Mesothelial cell of epicardium (in vitro differentiated cells): ENCODE data around the gene SLX4IP. TPM values are rescaled to one million over a fixed set of nuclear protein-coding genes. Genes with fewer than 3 reads are reported as not detected.

ENCODE experiments used
- DNase-seq, 2 experiments: peaks; one replicate each; pipeline ENCODE4 v3.0.0; 2021; ENCODE audit warnings: low spot score in 2 of 2; ENCODE audit not compliant: unreplicated experiment in 2 of 2
- H3K27ac Mint-ChIP-seq: 2 replicates; pipeline ENCODE4 v1.8.0; 2021; ENCODE audit warnings: mixed read lengths
- H3K27me3 Mint-ChIP-seq: 2 replicates; pipeline ENCODE4 v1.8.0; 2021; ENCODE audit warnings: low read depth, mixed read lengths
- H3K36me3 Mint-ChIP-seq: 2 replicates; pipeline ENCODE4 v1.8.0; 2021; ENCODE audit warnings: mixed read lengths
- H3K4me1 Mint-ChIP-seq: 2 replicates; pipeline ENCODE4 v1.8.0; 2021; ENCODE audit warnings: mixed read lengths
- H3K4me3 Mint-ChIP-seq: 2 replicates; pipeline ENCODE4 v1.8.0; 2021; ENCODE audit warnings: mild to moderate bottlenecking, moderate library complexity, mixed read lengths
- H3K9me3 Mint-ChIP-seq: 2 replicates; pipeline ENCODE4 v1.8.0; 2021; ENCODE audit warnings: mixed read lengths
- total RNA-seq: library from RNA; stranded (reverse); gene quantifications from 3 replicates; pipeline ENCODE4 v1.2.1, GENCODE V29; 2021
- TF ChIP-seq, protein P1 (sequence below): fragments of 200-600 bp; sonication (generic); IDR thresholded peaks from one replicate; pipeline ENCODE4 v1.5.0; 2021; ENCODE audit warnings: antibody characterized with exemption; ENCODE audit not compliant: unreplicated experiment

The SLX4IP gene
- total RNA-seq, 1 donor from 2014 or later = 10.4 TPM

DNA sequence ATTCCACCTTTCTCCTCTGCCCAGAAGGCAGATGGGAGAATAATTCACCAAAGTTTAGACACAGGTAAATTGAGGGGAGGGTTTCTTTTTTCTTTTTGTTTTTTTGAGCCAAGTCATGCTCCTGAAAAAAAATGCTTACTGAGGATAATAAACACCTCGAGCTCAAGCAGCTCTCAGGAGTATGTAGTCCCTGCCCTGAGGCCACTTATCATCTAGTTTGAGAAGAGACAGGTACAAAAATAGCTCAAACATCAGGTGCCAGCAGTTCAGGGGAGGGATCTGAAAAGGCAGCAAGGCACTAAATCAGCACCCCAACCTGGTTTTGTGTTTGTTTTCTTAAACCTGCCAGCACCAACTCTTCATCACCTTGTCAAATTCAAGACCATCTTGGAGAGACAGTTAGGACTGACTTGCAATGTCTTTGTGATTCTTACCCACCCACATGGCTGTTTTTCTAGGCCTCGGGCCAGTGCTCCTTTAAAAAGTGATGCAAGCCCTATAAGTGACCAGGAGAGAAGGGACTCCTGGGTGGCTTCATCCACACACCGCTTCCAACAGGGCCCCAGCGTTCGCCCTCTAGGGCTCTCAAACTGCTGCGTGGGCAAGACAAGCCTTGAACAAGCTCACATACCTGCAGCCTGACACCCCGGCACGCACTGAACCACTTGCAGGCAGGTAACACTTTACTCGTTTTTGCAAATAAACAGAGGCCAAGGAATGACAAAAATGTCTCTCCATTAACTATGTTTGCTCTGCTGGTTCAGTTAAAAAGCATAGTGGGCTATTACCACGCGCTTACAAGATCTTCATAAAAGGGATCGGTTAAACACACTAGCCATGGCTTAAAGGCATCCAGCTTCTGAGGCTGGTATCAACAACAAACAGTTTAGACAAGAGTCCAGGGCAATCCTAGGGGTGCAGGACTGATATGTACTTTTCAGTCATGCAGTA, 224.8 kb downstream of the SLX4IP start:
- no peaks in the 10 kb centered on the region for H3K27me3 Mint-ChIP-seq
- H3K27ac Mint-ChIP-seq = peak overlapping the region; percentile 86
- H3K4me3 Mint-ChIP-seq = no peak overlapping the region
- no peaks in the 10 kb centered on the region for H3K9me3 Mint-ChIP-seq
- TF ChIP-seq, protein P1, sequence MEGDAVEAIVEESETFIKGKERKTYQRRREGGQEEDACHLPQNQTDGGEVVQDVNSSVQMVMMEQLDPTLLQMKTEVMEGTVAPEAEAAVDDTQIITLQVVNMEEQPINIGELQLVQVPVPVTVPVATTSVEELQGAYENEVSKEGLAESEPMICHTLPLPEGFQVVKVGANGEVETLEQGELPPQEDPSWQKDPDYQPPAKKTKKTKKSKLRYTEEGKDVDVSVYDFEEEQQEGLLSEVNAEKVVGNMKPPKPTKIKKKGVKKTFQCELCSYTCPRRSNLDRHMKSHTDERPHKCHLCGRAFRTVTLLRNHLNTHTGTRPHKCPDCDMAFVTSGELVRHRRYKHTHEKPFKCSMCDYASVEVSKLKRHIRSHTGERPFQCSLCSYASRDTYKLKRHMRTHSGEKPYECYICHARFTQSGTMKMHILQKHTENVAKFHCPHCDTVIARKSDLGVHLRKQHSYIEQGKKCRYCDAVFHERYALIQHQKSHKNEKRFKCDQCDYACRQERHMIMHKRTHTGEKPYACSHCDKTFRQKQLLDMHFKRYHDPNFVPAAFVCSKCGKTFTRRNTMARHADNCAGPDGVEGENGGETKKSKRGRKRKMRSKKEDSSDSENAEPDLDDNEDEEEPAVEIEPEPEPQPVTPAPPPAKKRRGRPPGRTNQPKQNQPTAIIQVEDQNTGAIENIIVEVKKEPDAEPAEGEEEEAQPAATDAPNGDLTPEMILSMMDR = no peak
- H3K36me3 Mint-ChIP-seq = peaks cover 50% of the 10 kb centered on the region
- peaks cover 73% of the 10 kb centered on the region for H3K4me1 Mint-ChIP-seq
- peak in 1 of 2 experiments; percentile 39 for DNase-seq

DNA sequence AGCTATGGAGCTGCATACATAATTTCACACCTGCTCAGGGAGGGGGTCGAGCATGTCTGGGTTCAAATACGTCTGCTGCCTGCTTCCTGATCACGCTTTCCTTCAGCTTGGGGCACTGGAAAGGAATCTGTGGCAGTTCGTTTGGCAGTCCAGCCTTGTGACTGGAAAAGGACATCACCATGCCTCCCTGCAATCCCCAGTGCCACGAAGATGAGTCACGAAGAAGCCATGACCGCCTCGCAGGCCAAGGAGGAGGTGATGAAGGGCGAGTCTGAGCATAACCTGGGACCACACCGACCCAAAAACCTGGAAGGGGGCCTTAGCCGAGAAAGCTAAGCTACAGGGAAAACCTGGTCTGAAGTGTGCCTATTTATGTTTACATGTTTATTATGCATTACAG, 225.6 kb downstream of the SLX4IP start:
- Mint-ChIP-seq H3K4me3 (no peak overlapping the region), H3K27ac (peak overlapping the region; percentile 86), H3K4me1 (peaks cover 73% of the 10 kb centered on the region), H3K36me3 (peaks cover 50% of the 10 kb centered on the region), H3K9me3 (no peaks in the 10 kb centered on the region), H3K27me3 (no peaks in the 10 kb centered on the region)
- peak in 1 of 2 experiments; percentile 29 for DNase-seq
- TF ChIP-seq, protein P1 = no peak

GRCh38 chr20:10661261-10661660, 226.2 kb downstream of the SLX4IP start:
- H3K27me3 Mint-ChIP-seq = no peaks in the 10 kb centered on the region
- TF ChIP-seq, protein P1 = no peak
- H3K36me3 Mint-ChIP-seq = peaks cover 50% of the 10 kb centered on the region
- peak in 1 of 2 experiments; percentile 21 for DNase-seq
- no peak overlapping the region for H3K4me3 Mint-ChIP-seq
- H3K9me3 Mint-ChIP-seq = no peaks in the 10 kb centered on the region
- H3K4me1 Mint-ChIP-seq = peaks cover 73% of the 10 kb centered on the region
- H3K27ac Mint-ChIP-seq = no peak overlapping the region

DNA sequence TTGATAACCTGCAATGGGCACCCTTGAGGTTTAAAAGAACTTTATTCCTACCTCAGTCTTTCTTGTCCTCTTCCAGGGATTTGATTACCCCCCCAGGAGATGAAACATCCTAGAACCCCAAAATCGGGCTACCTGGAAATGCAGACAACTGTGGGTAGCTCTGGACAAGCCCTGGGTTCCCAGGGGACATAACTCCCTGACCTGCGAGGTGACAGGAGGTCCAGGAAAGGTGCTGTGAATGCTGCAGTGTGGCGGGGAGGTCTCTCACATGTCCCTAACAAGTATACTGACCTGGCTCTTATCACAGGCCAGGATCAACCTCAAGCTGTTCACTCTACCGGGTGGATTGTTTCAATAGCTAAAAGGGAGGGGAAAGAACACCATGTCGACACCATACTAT, 227.0 kb downstream of the SLX4IP start:
- DNase-seq = peak in 1 of 2 experiments; percentile 14

GRCh38 chr20:10662661-10663458, 227.8 kb downstream of the SLX4IP start:
- no peaks in the 10 kb centered on the region for H3K27me3 Mint-ChIP-seq
- no peak for DNase-seq
- H3K9me3 Mint-ChIP-seq = no peaks in the 10 kb centered on the region
- TF ChIP-seq, protein P1 = no peak
- peak overlapping the region; percentile 2 for H3K4me3 Mint-ChIP-seq
- peaks cover 72% of the 10 kb centered on the region for H3K4me1 Mint-ChIP-seq
- peak overlapping the region; percentile 94 for H3K27ac Mint-ChIP-seq
- H3K36me3 Mint-ChIP-seq = peaks cover 47% of the 10 kb centered on the region

More for the DNA sequence above, 227.0 kb downstream of the SLX4IP start:
- Mint-ChIP-seq H3K27me3 (no peaks in the 10 kb centered on the region), H3K4me3 (no peak overlapping the region), H3K9me3 (no peaks in the 10 kb centered on the region), H3K36me3 (peaks cover 49% of the 10 kb centered on the region), H3K4me1 (peaks cover 72% of the 10 kb centered on the region), H3K27ac (no peak overlapping the region)
- TF ChIP-seq, protein P1 = no peak
